Stimulated activated CD4-positive, alpha-beta T cell treated with anti-CD3 and anti-CD28 coated beads, Interleukin-12 subunit alpha, Interleukin-12 subunit beta, amount 100 ng/mL, for 24 hours (primary cell): ENCODE measurements around the gene RNF112.
"Not testable (repeated sequence)": the region's sequence is repeated elsewhere in the genome, so short reads cannot be mapped to it uniquely, and the experiment has no call there.

Source experiments
- DNase-seq, 2 experiments: peaks; one replicate each; pipeline ENCODE4 v3.0.0-alpha.2; 2020; ENCODE audit warnings: low read depth in 2 of 2

The RNF112 gene

GRCh38 chr17:19412984-19413383 lies 2.0 kb downstream of the RNF112 start:
- no peak for DNase-seq

- no peak for DNase-seq
Observed at GRCh38 chr17:19413761-19414160, 2.7 kb downstream of the RNF112 start.

- DNase-seq: no peak
Observed at GRCh38 chr17:19414396-19415280, 3.6 kb downstream of the RNF112 start.

- DNase-seq: no peak
Observed at GRCh38 chr17:19415311-19415710, 4.3 kb downstream of the RNF112 start.

- DNase-seq: no peak
Observed at GRCh38 chr17:19415806-19416775, 5.1 kb downstream of the RNF112 start.

GRCh38 chr17:19417611-19418010 lies 6.6 kb downstream of the RNF112 start:
- DNase-seq: no peak

GRCh38 chr17:19418251-19418992 lies 7.4 kb downstream of the RNF112 start:
- no peak for DNase-seq

- DNase-seq: no peak
Observed at GRCh38 chr17:19421219-19421618, 10.2 kb downstream of the RNF112 start.

- DNase-seq: no peak
Observed at GRCh38 chr17:19421926-19422325, 10.9 kb downstream of the RNF112 start.

GRCh38 chr17:19424934-19425868 lies 14.2 kb downstream of the RNF112 start:
- DNase-seq: no peak

- no peak for DNase-seq
Observed at GRCh38 chr17:19426631-19427030, 15.6 kb downstream of the RNF112 start.

GRCh38 chr17:19431691-19432090 lies 20.7 kb downstream of the RNF112 start:
- no peak for DNase-seq

- no peak for DNase-seq
Observed at GRCh38 chr17:19433255-19433654, 22.2 kb downstream of the RNF112 start.

GRCh38 chr17:19433727-19434340 lies 22.8 kb downstream of the RNF112 start:
- no peak for DNase-seq

GRCh38 chr17:19440421-19440820 lies 29.4 kb downstream of the RNF112 start:
- no peak for DNase-seq

GRCh38 chr17:19441288-19441687 lies 30.3 kb downstream of the RNF112 start:
- DNase-seq: not testable (repeated sequence)

GRCh38 chr17:19442731-19443130 lies 31.7 kb downstream of the RNF112 start:
- DNase-seq: no peak

GRCh38 chr17:19443148-19443547 lies 32.1 kb downstream of the RNF112 start:
- DNase-seq: no peak

GRCh38 chr17:19445105-19445504 lies 34.1 kb downstream of the RNF112 start:
- DNase-seq: no peak

GRCh38 chr17:19446577-19446976 lies 35.5 kb downstream of the RNF112 start:
- not testable (repeated sequence) for DNase-seq
